Liver (tissue), 3 donors: ENCODE measurements around the gene LSM3.

Experiments used
- CTCF ChIP-seq: fragments of 150-350 bp; IDR thresholded peaks from 2 replicates; pipeline ENCODE4 v1.5.1; 2017; ENCODE audit warnings: improper control_type of control experiment, low read depth, low read length; ENCODE audit not compliant: missing input control
- FOXA1 ChIP-seq: IDR thresholded peaks from 2 replicates; pipeline ENCODE4 v1.6.1; 2016; ENCODE audit warnings: antibody characterized with exemption
- GABPA ChIP-seq, 2 donors: IDR thresholded peaks in 1 of 2; conservative IDR thresholded peaks in 1 of 2; 2 replicates each; pipeline ENCODE4 v1.6.1; 2016; ENCODE audit warnings: antibody characterized with exemption in 2 of 2, mild to moderate bottlenecking in 1 of 2, moderate library complexity in 1 of 2
- MAX ChIP-seq: IDR thresholded peaks from 2 replicates; pipeline ENCODE4 v1.6.1; 2016; ENCODE audit warnings: antibody characterized with exemption
- RXRA ChIP-seq, 2 donors: IDR thresholded peaks; 2 replicates each; pipeline ENCODE4 v1.6.1; 2017 to 2018; ENCODE audit warnings: antibody characterized with exemption in 2 of 2, mild to moderate bottlenecking in 1 of 2
- SP1 ChIP-seq: IDR thresholded peaks from 2 replicates; pipeline ENCODE4 v1.6.1; 2018; ENCODE audit warnings: antibody characterized with exemption, mild to moderate bottlenecking
- ZBTB33 ChIP-seq: IDR thresholded peaks from 2 replicates; pipeline ENCODE4 v1.6.1; 2016; ENCODE audit warnings: antibody characterized with exemption
- donor health status: healthy.
- donor health status: healthy.

- TF ChIP-seq CTCF (no peak), FOXA1 (no peak), MAX (no peak), GABPA (IDR thresholded peaks at IDR 0.05 in 1 of 2, conservative IDR thresholded peaks at IDR 0.05 in 1 of 2) (no peak), SP1 (no peak), RXRA (IDR thresholded peaks at IDR 0.05) (no peak), ZBTB33 (no peak)
These were observed 61.3 kb downstream of the LSM3 start for GRCh38 chr3:14239940-14240339.
